WTC11 (cell line): Measurements from ENCODE around the gene CBX2. TPM values are rescaled to one million over a fixed set of nuclear protein-coding genes. Genes with fewer than 3 reads are reported as not detected.

Experiments used
- ATAC-seq: fragments of 200-7000 bp; cut with Tn5 transposase; 2 replicates; pipeline ENCODE4 v1.10.0; 2021; ENCODE audit warnings: mild to moderate bottlenecking, moderate library complexity
- CTCF ChIA-PET: fragments of 300-600 bp; sonication (Branson Sonifier 250); formaldehyde crosslinking; loops from one replicate; lab custom pipeline; 2021; ENCODE audit warnings: antibody characterized with exemption; lab: Charles Lee
- POLR2A ChIA-PET: fragments of 350-600 bp; sonication (Branson Sonifier 250); formaldehyde crosslinking; loops from one replicate; lab custom pipeline; 2021; ENCODE audit warnings: antibody characterized with exemption; lab: Charles Lee
- DNase-seq: peaks from one replicate; pipeline ENCODE4 v3.0.0; 2021; ENCODE audit warnings: low spot score
- H3K27ac Mint-ChIP-seq: 2 replicates; pipeline ENCODE4 v1.8.0; 2021; ENCODE audit warnings: mixed read lengths
- H3K27me3 Mint-ChIP-seq: 2 replicates; pipeline ENCODE4 v1.8.0; 2021; ENCODE audit warnings: low read depth, mild to moderate bottlenecking, moderate library complexity, mixed read lengths
- H3K36me3 Mint-ChIP-seq: 2 replicates; pipeline ENCODE4 v1.8.0; 2021; ENCODE audit warnings: mixed read lengths
- H3K4me1 Mint-ChIP-seq: 2 replicates; pipeline ENCODE4 v1.8.0; 2022; ENCODE audit warnings: mixed read lengths
- H3K4me3 Mint-ChIP-seq: 2 replicates; pipeline ENCODE4 v1.8.0; 2021; ENCODE audit warnings: mild to moderate bottlenecking, moderate library complexity, mixed read lengths
- H3K9me3 Mint-ChIP-seq: 2 replicates; pipeline ENCODE4 v1.8.0; 2021; ENCODE audit warnings: mixed read lengths
- ATF1 ChIP-seq: sonication (generic); formaldehyde crosslinking; IDR thresholded peaks from 2 replicates; pipeline ENCODE4 v1.8.1; 2023; ENCODE audit warnings: mild to moderate bottlenecking, moderate library complexity, missing genetic modification reagents
- ETV6 ChIP-seq: sonication (generic); formaldehyde crosslinking; IDR thresholded peaks from 2 replicates; pipeline ENCODE4 v1.8.1; 2022; ENCODE audit warnings: mild to moderate bottlenecking, missing genetic modification reagents
- FOXJ3 ChIP-seq: sonication (generic); formaldehyde crosslinking; IDR thresholded peaks from 2 replicates; pipeline ENCODE4 v1.9.0; 2021; ENCODE audit warnings: missing genetic modification reagents, mild to moderate bottlenecking, borderline replicate concordance
- GTF2I ChIP-seq: fragments of 250-450 bp; sonication (Bioruptor Pico); conservative IDR thresholded peaks from 2 replicates; pipeline ENCODE4 v1.4.0; 2021; ENCODE audit warnings: mild to moderate bottlenecking
- MAX ChIP-seq: sonication (generic); formaldehyde crosslinking; IDR thresholded peaks from 2 replicates; pipeline ENCODE4 v1.8.0; 2022; ENCODE audit warnings: mild to moderate bottlenecking, missing genetic modification reagents
- MXD4 ChIP-seq: fragments of 250-450 bp; sonication (Bioruptor Pico); IDR thresholded peaks from 2 replicates; pipeline ENCODE4 v1.8.0; 2021; ENCODE audit warnings: mild to moderate bottlenecking, moderate library complexity, borderline replicate concordance
- MYBL2 ChIP-seq: sonication (generic); formaldehyde crosslinking; IDR thresholded peaks from 2 replicates; pipeline ENCODE4 v1.8.1; 2023; ENCODE audit warnings: mild to moderate bottlenecking, moderate library complexity, missing genetic modification reagents
- NFATC4 ChIP-seq: fragments of 250-450 bp; sonication (Bioruptor Pico); IDR thresholded peaks from 2 replicates; pipeline ENCODE4 v1.9.0; 2021; ENCODE audit warnings: mild to moderate bottlenecking
- NR3C1 ChIP-seq: sonication (generic); formaldehyde crosslinking; conservative IDR thresholded peaks from 2 replicates; pipeline ENCODE4 v1.8.1; 2023; ENCODE audit warnings: low read depth, mild to moderate bottlenecking, missing genetic modification reagents
- RORB ChIP-seq: fragments of 250-450 bp; sonication (Bioruptor Pico); IDR thresholded peaks from 2 replicates; pipeline ENCODE4 v1.9.0; 2021; ENCODE audit warnings: mild to moderate bottlenecking
- SMAD3 ChIP-seq: sonication (generic); formaldehyde crosslinking; IDR thresholded peaks from 2 replicates; pipeline ENCODE4 v1.8.0; 2022; ENCODE audit warnings: missing genetic modification reagents, mild to moderate bottlenecking, borderline replicate concordance
- SMAD4 ChIP-seq: sonication (generic); formaldehyde crosslinking; IDR thresholded peaks from 2 replicates; pipeline ENCODE4 v1.8.0; 2022; ENCODE audit warnings: mild to moderate bottlenecking, missing genetic modification reagents
- SP1 ChIP-seq: sonication (generic); formaldehyde crosslinking; conservative IDR thresholded peaks from 2 replicates; pipeline ENCODE4 v1.8.1; 2022; ENCODE audit warnings: missing genetic modification reagents
- USF1 ChIP-seq: sonication (generic); formaldehyde crosslinking; IDR thresholded peaks from 2 replicates; pipeline ENCODE4 v1.8.0; 2022; ENCODE audit warnings: mild to moderate bottlenecking, missing genetic modification reagents
- total RNA-seq: library from RNA; stranded (reverse); gene quantifications from 3 replicates; pipeline ENCODE4 v1.2.3, GENCODE V29; 2021
- TF ChIP-seq, protein P1 (sequence below): sonication (generic); formaldehyde crosslinking; IDR thresholded peaks from 2 replicates; pipeline ENCODE4 v1.8.1; 2023; ENCODE audit warnings: mild to moderate bottlenecking, missing genetic modification reagents, moderate library complexity
- TF ChIP-seq, protein P2 (sequence below): sonication (generic); formaldehyde crosslinking; IDR thresholded peaks from 2 replicates; pipeline ENCODE4 v1.8.1; 2023; ENCODE audit warnings: mild to moderate bottlenecking, moderate library complexity, missing genetic modification reagents
- TF ChIP-seq, protein P3 (sequence below): sonication (generic); formaldehyde crosslinking; IDR thresholded peaks from 2 replicates; pipeline ENCODE4 v1.8.0; 2022; ENCODE audit warnings: mild to moderate bottlenecking, missing genetic modification reagents
- TF ChIP-seq, protein P4 (sequence below): fragments of 250-450 bp; sonication (Bioruptor Pico); IDR thresholded peaks from 2 replicates; pipeline ENCODE4 v1.9.0; 2021; ENCODE audit warnings: moderate library complexity, mild to moderate bottlenecking, inconsistent platforms, borderline replicate concordance
- TF ChIP-seq, protein P5 (sequence below): sonication (generic); formaldehyde crosslinking; IDR thresholded peaks from 2 replicates; pipeline ENCODE4 v1.8.1; 2023; ENCODE audit warnings: mild to moderate bottlenecking, missing genetic modification reagents, borderline replicate concordance

The CBX2 gene
- total RNA-seq, 1 experiment from 2014 or later: 85.5 TPM

- TF ChIP-seq MYBL2 (no peak), USF1 (CRISPR knock-in tag) (no peak)
- TF ChIP-seq, protein P1, sequence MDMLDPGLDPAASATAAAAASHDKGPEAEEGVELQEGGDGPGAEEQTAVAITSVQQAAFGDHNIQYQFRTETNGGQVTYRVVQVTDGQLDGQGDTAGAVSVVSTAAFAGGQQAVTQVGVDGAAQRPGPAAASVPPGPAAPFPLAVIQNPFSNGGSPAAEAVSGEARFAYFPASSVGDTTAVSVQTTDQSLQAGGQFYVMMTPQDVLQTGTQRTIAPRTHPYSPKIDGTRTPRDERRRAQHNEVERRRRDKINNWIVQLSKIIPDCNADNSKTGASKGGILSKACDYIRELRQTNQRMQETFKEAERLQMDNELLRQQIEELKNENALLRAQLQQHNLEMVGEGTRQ (CRISPR knock-in tag): no peak
These were observed 55.1 kb downstream of the CBX2 start (continued) for GRCh38 chr17:79833110-79833450.

GRCh38 chr17:79833744-79834564, 56.0 kb downstream of the CBX2 start:
- DNase-seq (peak; percentile 46), ATAC-seq (no peak)
- H3K27me3 Mint-ChIP-seq: peaks cover 95% of the 10 kb centered on the region
- no peaks in the 10 kb centered on the region for H3K9me3 Mint-ChIP-seq
- no peak overlapping the region for H3K27ac Mint-ChIP-seq
- TF ChIP-seq NR3C1 (no peak), SP1 (CRISPR knock-in tag) (0 out of 2 replicates have a peak, but pooled peaks have one; percentile 3), MAX (0 out of 2 replicates have a peak, but pooled peaks have one; percentile 48)
- no peaks in the 10 kb centered on the region; the same call in 1 of the 2 replicates for H3K36me3 Mint-ChIP-seq
- H3K4me1 Mint-ChIP-seq: peaks cover 45% of the 10 kb centered on the region
- ChIA-PET POLR2A (interaction anchor here (0.7 to 5.0 kb wide), 5 partner anchors 19 to 117 kb away, joined by 3 to 68 read pairs (median 4); partner anchors contain the start of gene CBX8), CTCF (interaction anchor here (1.2 to 10.3 kb wide), 11 partner anchors 9 to 117 kb away, joined by 4 to 464 read pairs (median 26); partner anchors contain the start of genes CBX2 and CBX8)
- H3K4me3 Mint-ChIP-seq: peak overlapping the region; percentile 70

DNA sequence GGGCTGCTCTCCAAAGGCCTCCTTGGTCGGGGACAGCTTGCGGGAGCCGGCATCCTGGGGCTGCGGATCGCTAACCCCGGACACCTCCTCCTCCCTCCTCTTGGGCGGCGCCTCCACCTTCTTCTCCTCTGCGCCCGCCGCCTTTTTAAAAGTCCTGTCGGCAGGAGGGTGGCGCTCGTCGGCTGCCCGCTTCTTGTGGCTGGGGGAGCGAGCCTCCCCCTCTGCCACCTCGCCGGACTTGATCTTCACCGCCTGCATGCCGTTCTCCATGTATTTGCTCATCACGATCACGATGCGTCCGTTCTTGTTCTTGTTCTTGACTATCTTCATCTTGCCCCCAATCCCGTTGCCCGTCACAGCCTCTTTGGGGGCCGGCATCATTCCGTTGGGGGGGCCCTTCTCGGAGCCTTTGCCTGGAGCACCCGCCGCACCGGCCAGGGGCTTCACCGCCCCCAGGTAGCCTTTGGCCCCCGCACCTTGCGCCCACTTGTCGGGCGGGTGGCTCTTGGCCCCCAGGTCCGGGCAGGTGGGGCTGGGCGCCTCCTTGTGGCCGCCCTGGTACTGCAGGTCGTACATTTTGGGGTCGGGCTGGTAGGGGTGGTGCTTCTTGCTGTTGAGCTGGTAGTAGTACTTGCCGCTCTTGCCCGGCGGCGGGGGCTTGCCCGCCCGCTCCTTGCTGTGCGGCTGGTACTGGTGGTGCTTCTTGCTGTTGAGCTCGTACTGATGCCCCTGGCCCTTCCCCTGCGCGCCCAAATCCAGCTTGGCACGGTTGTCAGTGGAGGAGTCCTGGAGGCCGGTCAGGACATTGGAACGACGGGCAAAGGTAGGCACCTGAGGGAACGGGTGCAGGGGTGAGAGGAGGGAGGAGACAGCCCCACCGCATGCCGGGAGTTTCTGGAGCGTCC, 56.9 kb downstream of the CBX2 start:
- no peaks in the 10 kb centered on the region; the same call in 1 of the 2 replicates for H3K36me3 Mint-ChIP-seq
- H3K27me3 Mint-ChIP-seq: peaks cover 89% of the 10 kb centered on the region
- no peak overlapping the region for H3K27ac Mint-ChIP-seq
- H3K4me3 Mint-ChIP-seq: peak overlapping the region; percentile 70
- no peaks in the 10 kb centered on the region for H3K9me3 Mint-ChIP-seq
- ChIA-PET POLR2A (interaction anchor here (0.8 to 5.0 kb wide), 8 partner anchors 19 to 163 kb away, joined by 3 to 68 read pairs (median 6); partner anchors contain the start of gene CBX8), CTCF (interaction anchor here (0.6 to 10.3 kb wide), 46 partner anchors 9 to 371 kb away, joined by 3 to 464 read pairs (median 6); partner anchors contain the start of genes CBX2, CBX8 and GAA)
- peaks cover 45% of the 10 kb centered on the region for H3K4me1 Mint-ChIP-seq
- DNase-seq: peak; percentile 88
- peak; percentile 4 for ATAC-seq
- TF ChIP-seq, protein P2, sequence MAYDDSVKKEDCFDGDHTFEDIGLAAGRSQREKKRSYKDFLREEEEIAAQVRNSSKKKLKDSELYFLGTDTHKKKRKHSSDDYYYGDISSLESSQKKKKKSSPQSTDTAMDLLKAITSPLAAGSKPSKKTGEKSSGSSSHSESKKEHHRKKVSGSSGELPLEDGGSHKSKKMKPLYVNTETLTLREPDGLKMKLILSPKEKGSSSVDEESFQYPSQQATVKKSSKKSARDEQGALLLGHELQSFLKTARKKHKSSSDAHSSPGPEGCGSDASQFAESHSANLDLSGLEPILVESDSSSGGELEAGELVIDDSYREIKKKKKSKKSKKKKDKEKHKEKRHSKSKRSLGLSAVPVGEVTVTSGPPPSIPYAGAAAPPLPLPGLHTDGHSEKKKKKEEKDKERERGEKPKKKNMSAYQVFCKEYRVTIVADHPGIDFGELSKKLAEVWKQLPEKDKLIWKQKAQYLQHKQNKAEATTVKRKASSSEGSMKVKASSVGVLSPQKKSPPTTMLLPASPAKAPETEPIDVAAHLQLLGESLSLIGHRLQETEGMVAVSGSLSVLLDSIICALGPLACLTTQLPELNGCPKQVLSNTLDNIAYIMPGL (CRISPR knock-in tag): peak; percentile 30; the same call in 1 of the 2 replicates
- no peak for TF ChIP-seq USF1 (CRISPR knock-in tag)
- TF ChIP-seq, protein P3, sequence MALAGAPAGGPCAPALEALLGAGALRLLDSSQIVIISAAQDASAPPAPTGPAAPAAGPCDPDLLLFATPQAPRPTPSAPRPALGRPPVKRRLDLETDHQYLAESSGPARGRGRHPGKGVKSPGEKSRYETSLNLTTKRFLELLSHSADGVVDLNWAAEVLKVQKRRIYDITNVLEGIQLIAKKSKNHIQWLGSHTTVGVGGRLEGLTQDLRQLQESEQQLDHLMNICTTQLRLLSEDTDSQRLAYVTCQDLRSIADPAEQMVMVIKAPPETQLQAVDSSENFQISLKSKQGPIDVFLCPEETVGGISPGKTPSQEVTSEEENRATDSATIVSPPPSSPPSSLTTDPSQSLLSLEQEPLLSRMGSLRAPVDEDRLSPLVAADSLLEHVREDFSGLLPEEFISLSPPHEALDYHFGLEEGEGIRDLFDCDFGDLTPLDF (CRISPR knock-in tag): no peak
- TF ChIP-seq GTF2I: no peak
- TF ChIP-seq FOXJ3 (CRISPR knock-in tag): no peak
- no peak for TF ChIP-seq NFATC4 (CRISPR knock-in tag)
- no peak for TF ChIP-seq RORB (CRISPR knock-in tag)
- TF ChIP-seq, protein P4, sequence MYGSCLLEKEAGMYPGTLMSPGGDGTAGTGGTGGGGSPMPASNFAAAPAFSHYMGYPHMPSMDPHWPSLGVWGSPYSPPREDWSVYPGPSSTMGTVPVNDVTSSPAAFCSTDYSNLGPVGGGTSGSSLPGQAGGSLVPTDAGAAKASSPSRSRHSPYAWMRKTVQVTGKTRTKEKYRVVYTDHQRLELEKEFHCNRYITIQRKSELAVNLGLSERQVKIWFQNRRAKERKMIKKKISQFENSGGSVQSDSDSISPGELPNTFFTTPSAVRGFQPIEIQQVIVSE: no peak
- TF ChIP-seq, protein P5, sequence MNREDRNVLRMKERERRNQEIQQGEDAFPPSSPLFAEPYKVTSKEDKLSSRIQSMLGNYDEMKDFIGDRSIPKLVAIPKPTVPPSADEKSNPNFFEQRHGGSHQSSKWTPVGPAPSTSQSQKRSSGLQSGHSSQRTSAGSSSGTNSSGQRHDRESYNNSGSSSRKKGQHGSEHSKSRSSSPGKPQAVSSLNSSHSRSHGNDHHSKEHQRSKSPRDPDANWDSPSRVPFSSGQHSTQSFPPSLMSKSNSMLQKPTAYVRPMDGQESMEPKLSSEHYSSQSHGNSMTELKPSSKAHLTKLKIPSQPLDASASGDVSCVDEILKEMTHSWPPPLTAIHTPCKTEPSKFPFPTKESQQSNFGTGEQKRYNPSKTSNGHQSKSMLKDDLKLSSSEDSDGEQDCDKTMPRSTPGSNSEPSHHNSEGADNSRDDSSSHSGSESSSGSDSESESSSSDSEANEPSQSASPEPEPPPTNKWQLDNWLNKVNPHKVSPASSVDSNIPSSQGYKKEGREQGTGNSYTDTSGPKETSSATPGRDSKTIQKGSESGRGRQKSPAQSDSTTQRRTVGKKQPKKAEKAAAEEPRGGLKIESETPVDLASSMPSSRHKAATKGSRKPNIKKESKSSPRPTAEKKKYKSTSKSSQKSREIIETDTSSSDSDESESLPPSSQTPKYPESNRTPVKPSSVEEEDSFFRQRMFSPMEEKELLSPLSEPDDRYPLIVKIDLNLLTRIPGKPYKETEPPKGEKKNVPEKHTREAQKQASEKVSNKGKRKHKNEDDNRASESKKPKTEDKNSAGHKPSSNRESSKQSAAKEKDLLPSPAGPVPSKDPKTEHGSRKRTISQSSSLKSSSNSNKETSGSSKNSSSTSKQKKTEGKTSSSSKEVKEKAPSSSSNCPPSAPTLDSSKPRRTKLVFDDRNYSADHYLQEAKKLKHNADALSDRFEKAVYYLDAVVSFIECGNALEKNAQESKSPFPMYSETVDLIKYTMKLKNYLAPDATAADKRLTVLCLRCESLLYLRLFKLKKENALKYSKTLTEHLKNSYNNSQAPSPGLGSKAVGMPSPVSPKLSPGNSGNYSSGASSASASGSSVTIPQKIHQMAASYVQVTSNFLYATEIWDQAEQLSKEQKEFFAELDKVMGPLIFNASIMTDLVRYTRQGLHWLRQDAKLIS (CRISPR knock-in tag): no peak
- TF ChIP-seq MXD4 (CRISPR knock-in tag): no peak
- TF ChIP-seq SMAD3 (CRISPR knock-in tag): no peak
- 0 out of 2 replicates have a peak, but pooled peaks have one; percentile 38 for TF ChIP-seq ETV6 (CRISPR knock-in tag)
- TF ChIP-seq ATF1: no peak
- TF ChIP-seq SMAD4 (CRISPR knock-in tag): no peak
